Measurements from ENCODE around the gene DDRGK1.

GRCh38 chr20:3195590-3196237 is 8.8 kb downstream of the DDRGK1 start:
- TF ChIP-seq EZH2 (IDR thresholded peaks at IDR 0.05; ENCODE audit: low read depth, low read length, severe bottlenecking) (no peak), EP300 (IDR thresholded peaks at IDR 0.05; ENCODE audit: borderline replicate concordance in 1 of 2, low read depth in 2 of 2, low read length in 2 of 2) (no peak), CTCF (IDR thresholded peaks at IDR 0.05; ENCODE audit: control extremely low read depth in 1 of 3, insufficient read depth in 1 of 3, low read depth in 1 of 3, low read length in 3 of 3) (no peak), CREB1 (IDR thresholded peaks at IDR 0.05) (no peak), SP1 (IDR thresholded peaks at IDR 0.05; ENCODE audit: low read depth, low read length) (no peak), POLR2A (IDR thresholded peaks at IDR 0.05; ENCODE audit: control extremely low read depth in 1 of 2, low read depth in 2 of 2, low read length in 2 of 2) (no peak), HDAC2 (IDR thresholded peaks at IDR 0.05; ENCODE audit: borderline replicate concordance in 1 of 2, low read depth in 2 of 2, low read length in 2 of 2) (no peak), RAD21 (IDR thresholded peaks at IDR 0.05 in 1 of 2, conservative IDR thresholded peaks at IDR 0.05 in 1 of 2; ENCODE audit: low read depth in 2 of 2, low read length in 2 of 2) (no peak), SIN3A (conservative IDR thresholded peaks at IDR 0.05 in 1 of 2, IDR thresholded peaks at IDR 0.05 in 1 of 2; ENCODE audit: low read depth in 1 of 2, low read length in 2 of 2) (no peak), ZNF274 (IDR thresholded peaks at IDR 0.05; ENCODE audit: borderline replicate concordance, extremely low read depth, low read length) (no peak), YY1 (IDR thresholded peaks at IDR 0.05; ENCODE audit: low read depth, low read length) (no peak), EGR1 (IDR thresholded peaks at IDR 0.05; ENCODE audit: borderline replicate concordance, low read depth, low read length) (no peak)
